LHCN-M2 (cell line): ENCODE results near the gene NTNG1. TPM values are rescaled to one million over a fixed set of nuclear protein-coding genes. Genes with fewer than 3 reads are reported as not detected.
"Not testable (repeated sequence)": the region's sequence is repeated elsewhere in the genome, so short reads cannot be mapped to it uniquely, and the experiment has no call there.

Experiments
- DNase-seq: peaks from one replicate; pipeline ENCODE4 v3.0.0-alpha.2; 2012; ENCODE audit warnings: low read depth
- polyA plus RNA-seq: library from polyadenylated mRNA; unstranded; fragments of >200 nt; gene quantifications from one replicate; pipeline ENCODE4 v1.2.1, GENCODE V29; 2012; ENCODE audit warnings: missing spikeins
- total RNA-seq: library from RNA; depleted of rRNA; stranded (reverse); fragments of >200 nt; gene quantifications from 2 replicates; pipeline ENCODE4 v1.2.3, GENCODE V29; 2014; rRNA removed

Gene NTNG1
- total RNA-seq: 0.26 and 1.1 TPM in 2 replicates
- not detected for polyA plus RNA-seq

- DNase-seq: no peak
These were observed at the start of gene NTNG1 for GRCh38 chr1:107140703-107141490. Gene NTNG1 (plus strand): TSS chr1:107141039.

- DNase-seq: no peak
These were observed 49.4 kb upstream of the NTNG1 start for GRCh38 chr1:107091418-107091817.

- DNase-seq: not testable (repeated sequence)
These were observed 47.4 kb upstream of the NTNG1 start for GRCh38 chr1:107093395-107093794.

- DNase-seq: no peak
These were observed 45.2 kb upstream of the NTNG1 start for GRCh38 chr1:107095647-107096046.

- DNase-seq: no peak
These were observed 44.1 kb upstream of the NTNG1 start for GRCh38 chr1:107096690-107097089.

- DNase-seq: no peak
These were observed 41.9 kb upstream of the NTNG1 start for GRCh38 chr1:107098961-107099360.

- DNase-seq: no peak
These were observed 40.4 kb upstream of the NTNG1 start for GRCh38 chr1:107100331-107100984.

GRCh38 chr1:107105914-107106313 lies 34.9 kb upstream of the NTNG1 start:
- no peak for DNase-seq

- DNase-seq: no peak
These were observed 30.5 kb upstream of the NTNG1 start for GRCh38 chr1:107110326-107110725.

GRCh38 chr1:107116306-107116790 lies 24.5 kb upstream of the NTNG1 start:
- no peak for DNase-seq

- no peak for DNase-seq
These were observed 18.6 kb upstream of the NTNG1 start for GRCh38 chr1:107122225-107122624.

GRCh38 chr1:107123741-107124140 lies 17.1 kb upstream of the NTNG1 start:
- DNase-seq: no peak

- no peak for DNase-seq
These were observed 16.1 kb upstream of the NTNG1 start for GRCh38 chr1:107124694-107125093.

- DNase-seq: no peak
These were observed 8.6 kb upstream of the NTNG1 start for GRCh38 chr1:107132195-107132594.

- no peak for DNase-seq
These were observed 8.1 kb upstream of the NTNG1 start for GRCh38 chr1:107132780-107133179.

GRCh38 chr1:107135463-107135862 lies 5.4 kb upstream of the NTNG1 start:
- peak; percentile 13 for DNase-seq

GRCh38 chr1:107138166-107138565 lies 2.7 kb upstream of the NTNG1 start:
- no peak for DNase-seq

- peak; percentile 34 for DNase-seq
These were observed 1.9 kb upstream of the NTNG1 start for GRCh38 chr1:107138767-107139445.

GRCh38 chr1:107139833-107140702 lies 771 bp upstream of the NTNG1 start:
- DNase-seq: peak; percentile 48

- DNase-seq: peak; percentile 2
These were observed 770 bp downstream of the NTNG1 start for GRCh38 chr1:107141491-107142126.

- peak; percentile 49 for DNase-seq
These were observed 1.3 kb downstream of the NTNG1 start for GRCh38 chr1:107142140-107142542.
